K562 (cell line): Measurements from ENCODE around the gene GPR37L1. TPM values are rescaled to one million over a fixed set of nuclear protein-coding genes. Genes with fewer than 3 reads are reported as not detected.

ENCODE experiments used
- BRF2 ChIP-seq: IDR thresholded peaks from 3 replicates; pipeline ENCODE4 v1.6.1; 2011; ENCODE audit warnings: borderline replicate concordance, mild to moderate bottlenecking; ENCODE audit not compliant: insufficient read length, insufficient read depth
- HDAC1 ChIP-seq, 2 experiments: fragments of 450-650 bp; IDR thresholded peaks; 2 replicates each; pipeline ENCODE4 v1.6.1; 2016 to 2017; ENCODE audit warnings: inconsistent platforms in 1 of 2, mild to moderate bottlenecking in 1 of 2, moderate library complexity in 1 of 2
- LARP7 ChIP-seq: fragments of 450-650 bp; IDR thresholded peaks from 2 replicates; pipeline ENCODE4 v1.6.1; 2016
- LEF1 ChIP-seq: fragments of 450-650 bp; IDR thresholded peaks from 2 replicates; pipeline ENCODE4 v1.6.1; 2016; ENCODE audit warnings: mild to moderate bottlenecking
- MAZ ChIP-seq, 2 experiments: fragments of 450-650 bp in 1 of 2; sonication (generic) in 1 of 2; formaldehyde crosslinking; IDR thresholded peaks in 1 of 2; conservative IDR thresholded peaks in 1 of 2; 2 replicates each; pipeline versions ENCODE4 v1.4.0 to v1.5.0; 2020; ENCODE audit warnings: mild to moderate bottlenecking in 1 of 2, missing genetic modification reagents in 1 of 2
- MTA3 ChIP-seq: fragments of 450-650 bp; formaldehyde crosslinking; IDR thresholded peaks from 2 replicates; pipeline ENCODE4 v1.6.1; 2017; ENCODE audit warnings: mild to moderate bottlenecking, borderline replicate concordance
- POLR2AphosphoS5 ChIP-seq: IDR thresholded peaks from 2 replicates; pipeline ENCODE4 v1.6.1; 2011; ENCODE audit warnings: mild to moderate bottlenecking, low read depth, low read length, moderate library complexity; ENCODE audit not compliant: control insufficient read depth, insufficient read depth
- RBM22 ChIP-seq: fragments of 200-400 bp; formaldehyde crosslinking; IDR thresholded peaks from 2 replicates; pipeline ENCODE4 v1.6.1; 2018; ENCODE audit warnings: low read length, low read depth; ENCODE audit not compliant: poor library complexity, severe bottlenecking
- TCFL5 ChIP-seq: fragments of 250-450 bp; sonication (Bioruptor Pico); conservative IDR thresholded peaks from 2 replicates; pipeline ENCODE4 v1.6.1; 2021; ENCODE audit warnings: mild to moderate bottlenecking, moderate library complexity, matching md5 sums
- ZNF316 ChIP-seq: fragments of 450-650 bp; IDR thresholded peaks from 2 replicates; pipeline ENCODE4 v1.6.1; 2016
- ZNF347 ChIP-seq: fragments of 450-650 bp; formaldehyde crosslinking; IDR thresholded peaks from 2 replicates; pipeline ENCODE4 v1.4.0; 2020; ENCODE audit warnings: low read depth, mild to moderate bottlenecking, moderate library complexity
- ZNF408 ChIP-seq: fragments of 250-450 bp; sonication (Bioruptor Pico); IDR thresholded peaks from 2 replicates; pipeline ENCODE4 v1.4.0; 2020; ENCODE audit warnings: low read depth, mild to moderate bottlenecking, moderate library complexity
- ZNF75A ChIP-seq: fragments of 450-650 bp; formaldehyde crosslinking; IDR thresholded peaks from 2 replicates; pipeline ENCODE4 v1.4.0; 2020; ENCODE audit warnings: mild to moderate bottlenecking
- polyA plus RNA-seq, 8 experiments: library from polyadenylated mRNA; depleted of rRNA in 4 of 8; stranded (reverse) in 5 of 8; unstranded in 3 of 8; fragments of >200 nt; fragmentation: Nextera tagmentation in 2 of 8; fragmentation: Illumina TruSeq in 1 of 8; extraction: Ambion mirVana in 2 of 8; extraction: Trizol in 1 of 8; gene quantifications; 2 replicates each; pipeline versions ENCODE4 v1.2.1 to v1.2.3, GENCODE V29; 2011 to 2014; ENCODE audit warnings: inconsistent platforms in 1 of 8, missing spikeins in 1 of 8
- total RNA-seq, 7 experiments: library from RNA; depleted of rRNA in 6 of 7; stranded (reverse); fragments of >200 nt in 6 of 7; fragmentation: Illumina TruSeq in 2 of 7; extraction: Trizol in 2 of 7; gene quantifications; 2 replicates each; pipeline versions ENCODE4 v1.2.1 to v1.2.3, GENCODE V29; 2011 to 2021; ENCODE audit warnings: low replicate concordance in 1 of 7
- TF ChIP-seq, protein P1 (sequence below): fragments of 250-450 bp; sonication (Bioruptor Pico); IDR thresholded peaks from 2 replicates; pipeline ENCODE4 v1.5.0; 2020; ENCODE audit warnings: mild to moderate bottlenecking, borderline replicate concordance
- TF ChIP-seq, protein P2 (sequence below): fragments of 450-650 bp; IDR thresholded peaks from 2 replicates; pipeline ENCODE4 v1.6.1; 2016; ENCODE audit warnings: low read depth, mild to moderate bottlenecking, moderate library complexity
- TF ChIP-seq, protein P3 (sequence below), 3 experiments: fragments of 200-800 bp in 1 of 3; sonication (Bioruptor generic) in 1 of 3; sonication (generic) in 1 of 3; formaldehyde crosslinking in 1 of 3; IDR thresholded peaks; 2 replicates each; pipeline versions ENCODE4 v1.6.1 to v1.8.0; 2016 to 2022; ENCODE audit warnings: mild to moderate bottlenecking in 2 of 3, missing compliant biosample characterization in 2 of 3, missing genetic modification characterization in 2 of 3, missing genetic modification reagents in 1 of 3
- TF ChIP-seq, protein P4 (sequence below): fragments of 250-450 bp; sonication (Bioruptor Pico); IDR thresholded peaks from 2 replicates; pipeline ENCODE4 v1.8.0; 2022; ENCODE audit warnings: inconsistent platforms

The GPR37L1 gene
- total and polyA plus RNA-seq, 9 of the 15 experiments (the other 6 are each of a cell fraction or from before 2014, with no cell fraction given), result not detected

DNA sequence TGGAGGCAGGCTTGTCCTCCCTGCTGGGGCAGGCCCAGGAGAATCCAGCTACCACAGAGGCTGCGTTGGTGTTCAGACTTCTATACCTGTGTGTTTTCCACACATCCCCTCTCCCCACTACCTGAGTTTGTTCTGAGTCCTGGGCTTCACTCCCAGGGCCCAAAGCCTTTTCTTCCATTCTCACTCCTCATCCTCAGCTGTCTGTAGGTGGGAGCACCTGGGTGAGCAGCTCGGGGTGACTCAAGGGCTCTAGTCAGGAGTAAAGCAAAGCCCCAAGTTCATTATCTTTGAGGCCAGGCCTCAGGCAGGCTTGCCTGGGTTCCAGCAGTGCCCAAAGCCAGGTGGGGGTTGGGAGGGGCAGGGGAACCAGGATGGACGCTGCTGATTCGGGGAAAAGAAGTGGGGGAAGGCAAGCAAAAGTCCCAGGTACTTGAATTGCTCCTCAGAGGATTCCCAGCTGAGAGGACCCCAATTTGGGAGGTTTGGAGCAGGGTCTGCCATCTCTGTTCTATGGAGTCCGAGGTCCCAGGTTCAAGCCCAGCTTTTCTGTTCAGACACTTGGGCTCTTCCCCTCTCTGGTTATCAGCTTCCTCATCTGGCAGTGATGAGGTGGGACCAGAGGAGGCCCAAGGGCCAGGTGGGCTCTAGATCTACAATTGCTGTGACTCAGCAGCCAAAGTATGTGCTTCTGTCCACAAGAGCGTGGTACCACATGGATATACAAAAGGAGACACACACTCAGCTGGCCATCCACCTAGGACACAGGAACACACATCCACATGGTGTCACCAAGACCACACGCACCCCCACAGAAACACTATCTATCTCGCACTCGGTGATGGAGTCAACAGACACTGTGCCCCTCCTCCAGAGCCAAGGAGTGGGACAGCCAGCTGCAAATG, 43.5 kb downstream of the GPR37L1 start (continued):
- TF ChIP-seq, protein P1, sequence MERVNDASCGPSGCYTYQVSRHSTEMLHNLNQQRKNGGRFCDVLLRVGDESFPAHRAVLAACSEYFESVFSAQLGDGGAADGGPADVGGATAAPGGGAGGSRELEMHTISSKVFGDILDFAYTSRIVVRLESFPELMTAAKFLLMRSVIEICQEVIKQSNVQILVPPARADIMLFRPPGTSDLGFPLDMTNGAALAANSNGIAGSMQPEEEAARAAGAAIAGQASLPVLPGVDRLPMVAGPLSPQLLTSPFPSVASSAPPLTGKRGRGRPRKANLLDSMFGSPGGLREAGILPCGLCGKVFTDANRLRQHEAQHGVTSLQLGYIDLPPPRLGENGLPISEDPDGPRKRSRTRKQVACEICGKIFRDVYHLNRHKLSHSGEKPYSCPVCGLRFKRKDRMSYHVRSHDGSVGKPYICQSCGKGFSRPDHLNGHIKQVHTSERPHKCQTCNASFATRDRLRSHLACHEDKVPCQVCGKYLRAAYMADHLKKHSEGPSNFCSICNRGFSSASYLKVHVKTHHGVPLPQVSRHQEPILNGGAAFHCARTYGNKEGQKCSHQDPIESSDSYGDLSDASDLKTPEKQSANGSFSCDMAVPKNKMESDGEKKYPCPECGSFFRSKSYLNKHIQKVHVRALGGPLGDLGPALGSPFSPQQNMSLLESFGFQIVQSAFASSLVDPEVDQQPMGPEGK (CRISPR knock-in tag), result no peak
- TF ChIP-seq BRF2 (no peak), ZNF316 (peak; percentile 52), TCFL5 (no peak), MTA3 (peak; percentile 57; the same call in 1 of the 2 replicates), HDAC1 (IDR thresholded peaks at IDR 0.05) (peak in 1 of 2 experiments; percentile 62; a peak in 2 of 4 replicates), RBM22 (no peak), ZNF408 (no peak), LARP7 (no peak), ZNF75A (CRISPR knock-in tag) (no peak), POLR2AphosphoS5 (0 out of 2 replicates have a peak, but pooled peaks have one; percentile 41), LEF1 (0 out of 2 replicates have a peak, but pooled peaks have one; percentile 14), ZNF347 (no peak), MAZ (CRISPR knock-in tag; conservative IDR thresholded peaks at IDR 0.05 in 1 of 2, IDR thresholded peaks at IDR 0.05 in 1 of 2) (no peak)
- TF ChIP-seq, protein P2, sequence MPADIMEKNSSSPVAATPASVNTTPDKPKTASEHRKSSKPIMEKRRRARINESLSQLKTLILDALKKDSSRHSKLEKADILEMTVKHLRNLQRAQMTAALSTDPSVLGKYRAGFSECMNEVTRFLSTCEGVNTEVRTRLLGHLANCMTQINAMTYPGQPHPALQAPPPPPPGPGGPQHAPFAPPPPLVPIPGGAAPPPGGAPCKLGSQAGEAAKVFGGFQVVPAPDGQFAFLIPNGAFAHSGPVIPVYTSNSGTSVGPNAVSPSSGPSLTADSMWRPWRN, result 0 out of 2 replicates have a peak, but pooled peaks have one; percentile 21
- TF ChIP-seq, protein P3, sequence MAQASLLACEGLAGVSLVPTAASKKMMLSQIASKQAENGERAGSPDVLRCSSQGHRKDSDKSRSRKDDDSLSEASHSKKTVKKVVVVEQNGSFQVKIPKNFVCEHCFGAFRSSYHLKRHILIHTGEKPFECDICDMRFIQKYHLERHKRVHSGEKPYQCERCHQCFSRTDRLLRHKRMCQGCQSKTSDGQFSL (CRISPR knock-in tag; IDR thresholded peaks at IDR 0.05), result peak; percentile 86
- TF ChIP-seq, protein P3 (tag; IDR thresholded peaks at IDR 0.05), result no peak; a peak in 1 of 4 replicates
- TF ChIP-seq, protein P4, sequence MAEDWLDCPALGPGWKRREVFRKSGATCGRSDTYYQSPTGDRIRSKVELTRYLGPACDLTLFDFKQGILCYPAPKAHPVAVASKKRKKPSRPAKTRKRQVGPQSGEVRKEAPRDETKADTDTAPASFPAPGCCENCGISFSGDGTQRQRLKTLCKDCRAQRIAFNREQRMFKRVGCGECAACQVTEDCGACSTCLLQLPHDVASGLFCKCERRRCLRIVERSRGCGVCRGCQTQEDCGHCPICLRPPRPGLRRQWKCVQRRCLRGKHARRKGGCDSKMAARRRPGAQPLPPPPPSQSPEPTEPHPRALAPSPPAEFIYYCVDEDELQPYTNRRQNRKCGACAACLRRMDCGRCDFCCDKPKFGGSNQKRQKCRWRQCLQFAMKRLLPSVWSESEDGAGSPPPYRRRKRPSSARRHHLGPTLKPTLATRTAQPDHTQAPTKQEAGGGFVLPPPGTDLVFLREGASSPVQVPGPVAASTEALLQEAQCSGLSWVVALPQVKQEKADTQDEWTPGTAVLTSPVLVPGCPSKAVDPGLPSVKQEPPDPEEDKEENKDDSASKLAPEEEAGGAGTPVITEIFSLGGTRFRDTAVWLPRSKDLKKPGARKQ (CRISPR knock-in tag), result no peak
